Measurements from ENCODE around the gene MRAP2.
"Not testable (repeated sequence)": the region's sequence is repeated elsewhere in the genome, so short reads cannot be mapped to it uniquely, and the experiment has no call there.

Gene MRAP2

GRCh38 chr6:84033523-84034451 lies at the start of gene MRAP2:
Gene MRAP2 (plus strand): TSS chr6:84033772. CDS start chr6:84055319, 21,547 bp downstream.
- peak; percentile 16 for DNase-seq

- DNase-seq = no peak
Observed at GRCh38 chr6:83984411-83984810, 49.2 kb upstream of the MRAP2 start.

GRCh38 chr6:83985308-83985713 lies 48.3 kb upstream of the MRAP2 start:
- DNase-seq = no peak

- DNase-seq = no peak
Observed at GRCh38 chr6:83985715-83986114, 47.9 kb upstream of the MRAP2 start.

- DNase-seq = no peak
Observed at GRCh38 chr6:83998021-83998584, 35.5 kb upstream of the MRAP2 start.

- no peak for DNase-seq
Observed at GRCh38 chr6:84001119-84001518, 32.5 kb upstream of the MRAP2 start.

- no peak for DNase-seq
Observed at GRCh38 chr6:84002226-84002625, 31.3 kb upstream of the MRAP2 start.

- no peak for DNase-seq
Observed at GRCh38 chr6:84003131-84003530, 30.4 kb upstream of the MRAP2 start.

- DNase-seq = no peak
Observed at GRCh38 chr6:84003654-84004053, 29.9 kb upstream of the MRAP2 start.

GRCh38 chr6:84007871-84008270 lies 25.7 kb upstream of the MRAP2 start:
- DNase-seq = no peak

- DNase-seq = no peak
Observed at GRCh38 chr6:84013354-84013753, 20.2 kb upstream of the MRAP2 start.

- no peak for DNase-seq
Observed at GRCh38 chr6:84013931-84014330, 19.6 kb upstream of the MRAP2 start.

- no peak for DNase-seq
Observed at GRCh38 chr6:84016029-84016428, 17.5 kb upstream of the MRAP2 start.

- no peak for DNase-seq
Observed at GRCh38 chr6:84017709-84018452, 15.7 kb upstream of the MRAP2 start.

GRCh38 chr6:84018453-84019061 lies 15.0 kb upstream of the MRAP2 start:
- no peak for DNase-seq

- DNase-seq = no peak
Observed at GRCh38 chr6:84019141-84019841, 14.3 kb upstream of the MRAP2 start.

- no peak for DNase-seq
Observed at GRCh38 chr6:84019842-84020211, 13.7 kb upstream of the MRAP2 start.

GRCh38 chr6:84021625-84022024 lies 11.9 kb upstream of the MRAP2 start:
- no peak for DNase-seq

GRCh38 chr6:84026721-84027164 lies 6.8 kb upstream of the MRAP2 start:
- DNase-seq = no peak

GRCh38 chr6:84027340-84028181 lies 6.0 kb upstream of the MRAP2 start:
- no peak for DNase-seq

GRCh38 chr6:84028350-84028749 lies 5.2 kb upstream of the MRAP2 start:
- DNase-seq = no peak

- DNase-seq = not testable (repeated sequence)
Observed at GRCh38 chr6:84032000-84032399, 1.6 kb upstream of the MRAP2 start.

Measured in activated CD4-positive, alpha-beta T cell treated with anti-CD3 and anti-CD28 coated beads for 48 hours (primary cell).